ENCODE measurements around the gene DMWD.
A peak's percentile ranks its signal among the peaks of the same experiment; 100 is the strongest.

The DMWD gene

GRCh38 chr19:45814166-45814780, 21.6 kb upstream of the DMWD start:
- peaks cover 3% of the 10 kb centered on the region; the same call in 1 of the 2 replicates for H4K20me1 ChIP-seq (ENCODE audit: control insufficient read depth, insufficient read depth, low read depth, low read length)
- peaks cover 22% of the 10 kb centered on the region for H3K36me3 ChIP-seq (ENCODE audit: control insufficient read depth, low read length)
- no peak overlapping the region for H3K4me2 ChIP-seq (ENCODE audit: low read length)
- no peaks in the 10 kb centered on the region for H3K9me3 ChIP-seq (ENCODE audit: control insufficient read depth, insufficient read depth, low read length)
- H3K4me1 ChIP-seq (ENCODE audit: control insufficient read depth, low read length), result peaks cover 24% of the 10 kb centered on the region
- TF ChIP-seq EZH2phosphoT487 (IDR thresholded peaks at IDR 0.05; ENCODE audit: borderline replicate concordance, low read length) (no peak), CTCF (IDR thresholded peaks at IDR 0.05; ENCODE audit: low read depth, low read length, poor library complexity, severe bottlenecking) (no peak)
- H3F3A ChIP-seq (ENCODE audit: control insufficient read depth, insufficient read depth), result no peaks in the 10 kb centered on the region
- H3K9me2 ChIP-seq (replicated peaks; ENCODE audit: control insufficient read depth, low read length), result no peaks in the 10 kb centered on the region
- H3K79me2 ChIP-seq (ENCODE audit: control insufficient read depth, low read length), result no peaks in the 10 kb centered on the region
- H3K27ac ChIP-seq (ENCODE audit: low read depth, low read length), result no peak overlapping the region
- no peak overlapping the region for H3K4me3 ChIP-seq (ENCODE audit: low read length)
- no peaks in the 10 kb centered on the region for H3K27me3 ChIP-seq (ENCODE audit: control insufficient read depth, low read length)

GRCh38 chr19:45812297-45812696, 19.7 kb upstream of the DMWD start:
- H4K20me1 ChIP-seq (ENCODE audit: control insufficient read depth, insufficient read depth, low read depth, low read length), result peaks cover 3% of the 10 kb centered on the region; the same call in 1 of the 2 replicates
- no peaks in the 10 kb centered on the region for H3K27me3 ChIP-seq (ENCODE audit: control insufficient read depth, low read length)
- no peak overlapping the region for H3K4me3 ChIP-seq (ENCODE audit: low read length)
- TF ChIP-seq EZH2phosphoT487 (IDR thresholded peaks at IDR 0.05; ENCODE audit: borderline replicate concordance, low read length), result no peak
- TF ChIP-seq CTCF (IDR thresholded peaks at IDR 0.05; ENCODE audit: low read depth, low read length, poor library complexity, severe bottlenecking), result no peak
- H3K36me3 ChIP-seq (ENCODE audit: control insufficient read depth, low read length), result peaks cover 22% of the 10 kb centered on the region
- H3K9me2 ChIP-seq (replicated peaks; ENCODE audit: control insufficient read depth, low read length), result no peaks in the 10 kb centered on the region
- no peak overlapping the region for H3K27ac ChIP-seq (ENCODE audit: low read depth, low read length)
- H3K79me2 ChIP-seq (ENCODE audit: control insufficient read depth, low read length), result no peaks in the 10 kb centered on the region
- H3F3A ChIP-seq (ENCODE audit: control insufficient read depth, insufficient read depth), result no peaks in the 10 kb centered on the region
- no peaks in the 10 kb centered on the region for H3K9me3 ChIP-seq (ENCODE audit: control insufficient read depth, insufficient read depth, low read length)
- peaks cover 25% of the 10 kb centered on the region for H3K4me1 ChIP-seq (ENCODE audit: control insufficient read depth, low read length)
- H3K4me2 ChIP-seq (ENCODE audit: low read length), result no peak overlapping the region

GRCh38 chr19:45809643-45810159, 17.1 kb upstream of the DMWD start:
- H3K36me3 ChIP-seq (ENCODE audit: control insufficient read depth, low read length), result peaks cover 6% of the 10 kb centered on the region
- H3K9me2 ChIP-seq (replicated peaks; ENCODE audit: control insufficient read depth, low read length), result no peaks in the 10 kb centered on the region
- H3K79me2 ChIP-seq (ENCODE audit: control insufficient read depth, low read length), result no peaks in the 10 kb centered on the region
- peak overlapping the region; percentile 21; the same call in 1 of the 2 replicates for H3K4me3 ChIP-seq (ENCODE audit: low read length)
- H3K4me1 ChIP-seq (ENCODE audit: control insufficient read depth, low read length), result peaks cover 24% of the 10 kb centered on the region
- H3K27ac ChIP-seq (ENCODE audit: low read depth, low read length), result peak overlapping the region; percentile 37
- H3K9me3 ChIP-seq (ENCODE audit: control insufficient read depth, insufficient read depth, low read length), result no peaks in the 10 kb centered on the region
- no peaks in the 10 kb centered on the region for H3K27me3 ChIP-seq (ENCODE audit: control insufficient read depth, low read length)
- H4K20me1 ChIP-seq (ENCODE audit: control insufficient read depth, insufficient read depth, low read depth, low read length), result no peaks in the 10 kb centered on the region
- no peak for TF ChIP-seq EZH2phosphoT487 (IDR thresholded peaks at IDR 0.05; ENCODE audit: borderline replicate concordance, low read length)
- TF ChIP-seq CTCF (IDR thresholded peaks at IDR 0.05; ENCODE audit: low read depth, low read length, poor library complexity, severe bottlenecking), result no peak
- H3F3A ChIP-seq (ENCODE audit: control insufficient read depth, insufficient read depth), result no peaks in the 10 kb centered on the region
- peak overlapping the region; percentile 47 for H3K4me2 ChIP-seq (ENCODE audit: low read length)
